SIG-M5 (cell line): ENCODE data around the gene CCDC28A.
"Not testable (repeated sequence)": the region's sequence is repeated elsewhere in the genome, so short reads cannot be mapped to it uniquely, and the experiment has no call there.

Source experiments
- DNase-seq: peaks from one replicate; lab custom pipeline; 2025; lab: John Stamatoyannopoulos, UW

CCDC28A gene

DNA sequence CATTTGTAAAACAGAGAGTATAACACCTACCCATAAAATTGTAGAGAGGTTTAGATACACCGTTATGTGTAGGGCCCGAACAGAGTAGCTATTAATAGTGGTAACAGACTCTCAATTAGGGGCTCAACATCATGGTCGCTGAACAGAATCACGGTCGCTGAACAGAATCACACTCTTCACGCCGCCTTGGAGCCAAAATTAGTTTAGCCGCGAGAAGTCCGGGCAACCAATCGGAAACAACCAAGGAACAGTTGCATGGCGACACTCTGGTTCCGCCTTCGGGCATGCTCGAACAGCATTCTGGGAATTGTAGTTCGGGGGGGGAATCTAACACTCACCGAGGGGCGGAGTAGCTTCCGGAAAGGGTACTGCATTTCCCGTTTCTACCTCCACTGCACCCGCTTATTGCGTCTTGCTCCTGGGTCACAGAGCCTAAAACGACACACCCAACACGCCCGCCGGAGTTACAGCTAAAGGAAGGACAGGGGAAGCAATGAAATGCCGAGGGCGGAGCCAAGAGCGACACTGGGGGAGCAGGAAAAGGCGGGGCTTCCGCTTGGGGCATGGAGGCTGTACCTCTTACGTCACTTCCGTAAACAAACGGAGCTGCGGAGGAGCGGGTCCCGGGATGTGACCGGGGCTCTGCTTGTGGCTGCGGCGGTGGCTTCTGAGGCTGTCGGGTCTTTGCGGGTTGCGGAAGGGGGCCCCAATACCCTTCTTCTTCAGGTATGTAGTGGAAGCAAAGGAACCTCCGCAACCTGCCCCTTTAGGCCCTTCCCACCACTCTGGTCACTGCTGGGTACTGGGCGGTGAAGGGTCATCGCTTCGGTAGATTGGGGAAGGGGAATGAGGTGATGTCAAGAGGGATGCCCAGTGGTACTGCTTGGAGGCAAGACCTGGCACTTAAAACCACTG lies at the start of gene CCDC28A:
Gene CCDC28A (plus strand): TSS at position 593 of the 915 bp plus-strand sequence. CDS start 2,352 bp downstream, outside the sequence.
- DNase-seq: peak; percentile 85

DNA sequence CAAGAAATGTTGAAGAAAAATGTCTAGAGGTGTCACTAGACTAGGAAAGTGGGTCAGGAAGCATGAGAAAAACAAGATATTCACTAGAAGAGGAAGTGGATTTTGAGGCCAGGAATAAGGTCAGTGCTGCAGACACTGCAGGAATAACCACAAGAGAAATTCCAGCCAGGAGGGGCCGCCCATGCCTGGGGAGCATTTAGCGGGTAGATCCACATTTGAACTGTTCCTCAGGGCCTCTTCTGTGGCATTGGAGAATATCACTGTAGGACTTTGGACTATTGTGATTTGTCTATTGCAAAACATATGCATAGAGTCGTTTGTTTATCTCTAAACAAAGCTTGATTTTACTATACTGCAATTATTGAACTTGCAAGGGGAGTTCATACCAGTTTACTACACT lies 49.6 kb upstream of the CCDC28A start:
- no peak for DNase-seq

DNA sequence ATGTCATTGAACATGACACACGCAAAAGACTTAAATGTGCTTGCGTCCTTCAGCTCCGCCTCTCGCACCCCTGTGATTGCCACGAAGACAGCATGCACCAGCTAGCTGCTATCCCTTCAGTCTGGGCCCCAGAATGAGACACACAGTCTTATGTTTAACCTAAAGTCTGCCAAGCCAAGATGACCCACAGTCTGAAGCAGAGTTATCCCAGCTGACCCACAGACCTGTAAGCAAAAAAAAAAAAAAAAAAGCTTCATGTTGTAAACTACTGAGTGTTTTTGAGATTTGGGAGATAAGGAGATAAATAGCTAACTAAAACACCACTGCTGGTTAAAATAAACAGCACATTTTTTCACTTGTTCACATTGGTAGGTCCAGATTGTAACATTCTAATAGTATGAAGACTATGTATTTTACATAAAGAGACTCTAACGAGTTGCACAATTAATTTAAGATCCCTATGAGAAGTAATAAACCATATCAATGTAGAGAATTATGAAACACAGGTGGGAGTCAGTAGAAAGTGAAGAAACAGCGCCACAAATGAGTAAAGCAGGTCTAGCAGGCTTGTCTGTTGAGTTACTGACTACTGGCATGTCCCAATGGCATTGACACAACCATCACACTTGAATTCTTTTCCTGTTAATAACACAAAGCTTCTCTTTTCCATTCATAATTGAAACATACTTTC lies 47.4 kb upstream of the CCDC28A start:
- no peak for DNase-seq

DNA sequence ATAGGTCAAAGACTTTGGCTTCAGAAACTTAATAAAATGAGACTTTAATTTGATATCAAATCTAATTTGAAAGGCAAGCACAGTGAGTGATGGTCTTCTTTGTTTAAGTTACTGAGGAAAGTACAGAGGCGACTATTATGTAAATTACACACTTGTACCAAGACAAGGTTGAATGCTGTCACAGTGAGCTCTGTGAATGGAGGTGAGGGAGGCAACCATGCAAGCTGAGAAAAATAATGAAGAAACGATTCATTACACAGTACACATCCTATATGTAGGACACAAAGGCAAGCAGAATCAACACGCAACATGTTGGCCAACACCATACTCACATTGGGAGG lies 46.8 kb upstream of the CCDC28A start:
- DNase-seq: no peak

DNA sequence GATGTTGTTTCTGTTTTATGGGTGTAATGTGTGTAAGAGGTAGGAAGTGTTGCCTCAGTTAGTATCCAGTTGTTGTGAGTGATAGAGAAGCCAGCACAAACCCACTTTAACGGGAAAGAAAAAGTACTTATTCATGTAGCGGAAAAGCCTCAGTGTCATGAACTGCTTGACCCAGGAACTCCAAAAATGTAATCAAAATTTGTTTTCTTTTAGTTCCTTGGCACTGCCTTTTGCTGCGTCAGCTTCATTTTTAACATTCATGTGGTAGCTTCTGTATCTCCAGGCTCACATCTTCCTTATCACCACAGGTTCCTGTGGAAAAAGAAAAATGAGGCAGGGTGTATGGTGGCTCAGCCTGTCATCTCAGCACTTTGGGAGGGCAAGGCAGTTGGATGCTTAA lies 46.4 kb upstream of the CCDC28A start:
- DNase-seq: no peak

DNA sequence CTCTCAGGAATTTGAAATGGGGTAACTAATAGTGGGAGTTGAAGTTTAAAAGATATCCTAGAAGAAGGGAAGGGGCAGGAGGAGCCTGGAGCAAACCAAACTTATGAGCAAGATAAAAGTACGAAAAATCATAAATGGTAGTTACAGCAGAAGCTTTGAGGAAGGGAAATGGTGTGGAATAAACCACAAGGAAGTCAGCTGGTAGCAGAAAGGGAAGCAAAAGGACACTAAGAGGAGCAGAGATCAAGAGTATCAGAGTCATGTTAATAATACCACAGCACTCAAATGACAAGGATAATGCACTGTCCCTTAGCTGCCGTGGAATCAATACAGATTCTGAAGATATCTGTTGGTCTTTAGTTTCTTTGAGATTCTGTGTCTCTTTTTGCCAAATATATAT lies 44.9 kb upstream of the CCDC28A start:
- DNase-seq: no peak

DNA sequence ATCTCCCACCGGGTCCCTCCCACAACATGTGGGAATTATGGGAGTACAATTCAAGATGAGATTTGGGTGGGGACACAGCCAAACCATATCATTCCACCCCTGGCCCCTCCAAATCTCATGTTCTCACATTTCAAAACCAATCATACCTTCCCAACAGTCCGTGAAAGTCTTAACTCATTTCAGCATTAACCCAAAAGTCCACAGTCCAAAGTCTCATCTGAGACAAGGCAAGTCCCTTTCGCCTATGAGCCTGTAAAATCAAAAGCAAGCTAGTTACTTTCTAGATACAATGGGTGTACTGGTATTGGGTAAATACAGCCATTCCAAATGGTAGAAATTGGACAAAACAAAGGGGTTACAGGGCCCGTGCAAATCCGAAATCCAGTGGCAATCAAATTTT lies 43.5 kb upstream of the CCDC28A start:
- DNase-seq: not testable (repeated sequence)

DNA sequence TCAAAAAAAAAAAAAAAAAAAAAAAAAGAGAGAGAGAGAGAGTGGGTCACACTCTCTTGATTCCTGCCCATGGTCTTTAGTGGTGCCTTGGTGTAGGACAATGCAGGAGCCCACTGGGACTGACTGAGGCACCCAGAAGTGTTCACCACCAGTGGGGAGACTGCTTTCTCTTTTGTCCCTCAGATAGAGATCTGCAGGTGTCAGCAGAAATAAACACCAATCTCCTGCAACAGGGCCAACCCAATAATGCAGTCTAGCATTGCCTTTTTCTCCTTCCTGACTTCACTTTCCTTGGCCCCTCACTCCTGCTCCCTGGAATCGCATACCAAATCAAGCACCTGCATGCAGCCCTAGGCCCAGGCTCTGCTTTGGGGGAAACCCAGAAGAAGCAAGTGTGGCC lies 39.0 kb upstream of the CCDC28A start:
- DNase-seq: no peak

DNA sequence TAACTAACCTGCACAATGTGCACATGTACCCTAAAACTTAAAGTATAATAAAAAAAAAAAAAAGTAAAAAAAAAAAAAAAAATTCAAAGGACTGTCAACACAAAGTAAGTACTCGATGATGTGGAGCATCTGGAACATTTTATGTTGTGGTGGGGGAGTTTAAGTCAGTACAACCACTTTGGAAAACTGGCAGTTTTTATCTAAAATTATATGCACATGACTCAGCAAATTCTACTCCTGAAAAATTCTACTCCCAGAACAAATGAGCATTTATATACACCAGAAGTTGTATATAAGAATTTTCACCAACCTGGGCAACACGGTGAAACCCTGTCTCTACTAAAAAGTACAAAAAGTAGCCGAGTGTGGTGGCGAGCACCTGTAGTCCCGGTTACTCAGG lies 36.9 kb upstream of the CCDC28A start:
- no peak for DNase-seq

DNA sequence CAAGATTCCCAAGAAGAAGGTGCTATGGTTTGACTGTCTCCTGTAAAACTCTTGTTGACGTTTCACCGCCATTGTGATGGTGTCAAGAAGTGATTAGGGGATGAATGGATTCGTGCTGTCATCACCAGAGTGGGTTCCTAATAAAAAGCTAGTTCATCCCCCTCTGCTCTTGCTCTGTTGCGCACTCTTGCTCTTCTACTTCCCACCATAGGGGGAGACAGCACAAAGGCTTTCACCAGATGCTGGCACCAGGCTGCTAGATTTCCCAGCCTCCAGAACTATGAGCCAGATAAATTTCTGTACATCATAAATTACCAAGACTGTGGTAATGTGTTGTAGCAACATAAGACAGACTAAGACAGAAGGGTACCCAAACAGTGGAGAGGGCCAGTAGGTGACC lies 21.6 kb upstream of the CCDC28A start:
- DNase-seq: no peak

DNA sequence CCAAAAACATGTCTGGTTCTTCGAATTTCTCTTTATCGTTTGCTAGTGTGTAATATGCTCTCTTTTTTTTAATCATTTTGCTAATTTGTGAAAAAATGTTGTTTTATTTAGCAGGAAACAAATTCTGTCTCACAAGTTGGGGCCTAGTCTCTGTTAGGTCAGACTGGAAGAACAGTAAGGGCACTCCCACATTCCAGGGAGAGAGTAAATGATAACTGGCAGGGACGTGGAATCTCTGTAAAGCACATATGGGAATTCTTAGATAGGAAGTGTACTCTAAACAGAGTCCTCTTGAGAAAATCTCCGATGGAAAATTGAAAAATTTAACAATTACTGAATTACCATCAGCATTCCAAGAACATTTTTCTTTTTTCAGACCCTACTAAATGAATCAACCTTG lies 16.4 kb upstream of the CCDC28A start:
- DNase-seq: no peak

DNA sequence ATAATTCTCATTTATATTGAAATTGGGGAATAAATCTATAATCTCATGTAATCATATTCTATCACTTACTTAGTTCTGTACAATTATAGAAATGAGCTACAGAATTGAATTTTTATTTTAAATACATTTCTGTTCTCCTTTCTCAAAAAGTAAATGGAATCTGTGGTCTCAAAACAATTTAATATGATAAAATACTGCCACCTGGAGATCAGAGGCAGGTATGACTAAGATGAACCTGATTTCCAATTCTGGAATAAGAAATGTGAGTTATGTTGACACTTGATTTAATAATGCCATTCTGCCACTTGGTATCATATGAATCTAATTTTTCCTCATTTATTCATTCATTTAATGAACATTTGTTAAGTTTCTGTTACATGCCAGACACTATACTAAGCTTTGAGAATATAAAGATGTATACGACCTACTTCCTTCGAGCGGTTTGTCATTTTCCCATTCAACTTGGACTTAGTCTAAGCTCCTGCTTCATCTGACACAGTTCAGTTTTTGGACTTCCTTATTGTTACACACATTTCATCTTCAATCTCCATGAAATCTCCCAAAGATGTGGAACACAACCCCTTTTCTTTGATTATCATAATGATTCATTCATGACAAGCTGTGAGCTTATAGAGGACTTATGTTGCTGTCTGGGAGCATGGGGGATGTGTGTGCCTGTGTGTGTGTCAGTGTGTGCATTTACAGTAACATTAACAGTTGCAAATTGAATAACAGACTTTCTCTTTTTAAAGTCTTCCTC lies 7.5 kb upstream of the CCDC28A start:
- DNase-seq: no peak

DNA sequence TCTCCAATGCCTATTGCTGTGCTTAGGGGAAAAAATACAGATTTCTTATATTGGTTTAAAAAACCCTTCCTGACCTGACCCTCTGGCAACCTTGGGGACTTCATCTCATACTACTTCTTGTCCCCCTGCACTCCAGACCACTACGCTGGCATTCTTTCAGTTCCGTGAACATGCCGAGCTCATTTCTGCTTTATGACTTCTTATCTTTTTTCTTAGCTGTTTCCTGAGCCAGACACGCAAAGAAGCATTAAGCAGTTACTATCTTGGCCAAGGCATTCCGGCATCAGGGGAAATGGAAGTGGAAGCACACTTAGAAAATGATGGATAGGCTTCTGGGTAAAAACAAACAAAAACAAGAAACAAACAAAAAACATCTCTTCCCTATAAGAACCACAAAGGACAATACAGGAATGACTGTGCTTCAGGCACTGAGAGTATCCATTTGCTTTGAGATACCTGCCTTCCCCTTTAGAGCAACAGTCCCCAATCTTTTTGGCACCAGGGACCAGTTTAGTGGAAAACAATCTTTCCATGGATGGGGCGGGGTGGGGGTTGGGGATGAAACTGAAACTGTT lies 4.4 kb upstream of the CCDC28A start:
- no peak for DNase-seq

DNA sequence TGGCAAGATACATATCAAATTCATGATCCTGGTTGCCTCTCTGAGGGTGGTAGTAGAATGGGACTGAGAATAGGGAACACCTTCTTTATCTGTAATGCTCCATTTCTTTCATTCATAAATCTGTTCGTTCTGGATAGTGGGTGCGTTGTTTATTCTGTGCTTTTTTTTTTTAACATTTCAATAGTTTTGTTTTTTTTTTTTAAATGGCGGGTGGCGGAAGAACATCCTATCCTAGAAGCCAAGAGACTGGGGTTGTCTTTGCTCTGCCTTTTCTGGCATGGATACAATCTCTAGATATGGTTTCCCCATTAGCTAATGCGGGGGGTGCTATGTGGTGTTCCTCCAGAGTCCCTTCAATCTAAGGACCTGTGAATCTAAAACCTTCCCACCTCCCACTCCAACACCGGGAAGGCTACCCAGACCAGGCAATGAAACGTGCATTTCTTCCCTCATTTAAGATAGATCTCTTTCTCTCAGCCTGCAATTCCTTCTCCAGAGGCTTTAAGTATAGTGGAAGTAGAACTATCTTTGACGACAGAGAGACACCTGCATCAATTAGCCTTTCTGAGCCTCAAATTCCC lies 883 bp upstream of the CCDC28A start:
- DNase-seq: no peak

DNA sequence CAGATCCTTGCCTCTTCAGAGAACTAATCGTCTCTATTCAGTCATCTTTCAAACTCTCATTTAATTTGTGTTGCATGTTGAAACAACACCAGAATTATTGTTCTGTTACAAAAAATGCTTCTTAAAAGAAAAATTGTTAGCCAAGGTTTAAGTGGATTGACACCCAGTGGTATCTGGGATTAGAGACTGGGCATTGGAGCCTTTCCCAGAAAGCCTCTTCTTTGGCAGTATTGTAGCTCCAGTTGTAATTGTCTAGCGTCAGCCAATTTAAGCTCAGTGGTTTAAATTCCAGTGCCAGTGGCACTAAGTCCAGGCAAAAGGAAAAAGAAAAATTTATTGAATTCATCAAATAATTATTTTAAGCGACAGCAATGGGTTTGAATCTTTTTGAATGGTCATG lies 801 bp downstream of the CCDC28A start:
- no peak for DNase-seq

DNA sequence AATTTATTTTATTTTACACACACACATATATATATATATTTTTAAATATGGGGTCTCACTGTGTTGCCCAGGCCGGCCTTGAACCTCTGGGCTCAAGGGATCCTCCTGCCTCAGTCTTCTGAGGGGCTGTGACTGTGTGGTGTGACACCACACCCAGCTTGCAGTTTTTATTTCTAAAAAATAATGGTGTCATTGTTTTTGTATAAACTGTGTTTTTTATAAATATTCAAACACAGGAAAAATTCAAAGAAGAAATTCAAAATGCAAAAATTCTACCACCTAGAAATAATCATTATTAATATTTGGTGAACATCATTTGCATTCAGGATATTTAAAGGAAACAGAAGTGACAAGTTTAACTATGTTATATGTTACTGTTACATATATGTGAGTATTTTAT lies 3.1 kb downstream of the CCDC28A start:
- no peak for DNase-seq

DNA sequence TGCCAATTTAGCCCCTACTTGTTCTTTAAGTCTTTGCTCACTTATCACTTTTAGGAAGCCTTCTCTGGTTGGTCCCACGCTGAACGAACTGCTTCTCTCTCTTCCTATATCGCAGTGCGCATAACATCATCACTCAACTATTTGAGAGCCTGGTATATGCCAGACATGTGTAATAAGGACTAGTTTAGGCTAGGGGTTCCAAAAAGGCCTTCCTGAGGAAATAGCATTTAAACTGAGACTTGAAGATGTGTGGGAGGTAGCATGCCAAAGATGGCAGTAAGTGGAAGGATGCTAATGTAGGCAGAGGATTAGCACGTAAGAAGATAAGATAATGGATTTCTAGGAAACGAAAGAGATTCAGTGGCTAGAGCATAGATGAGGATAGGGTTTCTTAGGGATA lies 4.8 kb downstream of the CCDC28A start:
- no peak for DNase-seq

DNA sequence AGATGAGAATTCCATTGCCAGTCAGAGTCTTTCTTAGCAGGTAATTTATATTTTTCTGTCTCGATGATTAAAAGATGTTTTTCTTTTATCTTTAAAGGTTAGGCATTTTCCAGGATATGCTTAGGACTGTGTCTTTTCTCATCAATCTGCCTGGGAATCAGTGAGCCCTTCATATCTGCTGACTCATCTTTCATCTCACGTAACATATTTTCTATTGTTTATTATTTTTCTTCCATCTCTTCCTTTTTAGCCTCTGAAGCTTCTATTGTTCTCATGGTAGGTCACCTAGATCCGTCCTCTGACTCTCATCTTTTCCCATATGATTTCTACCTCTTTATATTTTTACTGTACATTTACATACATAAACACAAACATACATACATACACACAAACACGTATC lies 8.7 kb downstream of the CCDC28A start:
- DNase-seq: no peak

DNA sequence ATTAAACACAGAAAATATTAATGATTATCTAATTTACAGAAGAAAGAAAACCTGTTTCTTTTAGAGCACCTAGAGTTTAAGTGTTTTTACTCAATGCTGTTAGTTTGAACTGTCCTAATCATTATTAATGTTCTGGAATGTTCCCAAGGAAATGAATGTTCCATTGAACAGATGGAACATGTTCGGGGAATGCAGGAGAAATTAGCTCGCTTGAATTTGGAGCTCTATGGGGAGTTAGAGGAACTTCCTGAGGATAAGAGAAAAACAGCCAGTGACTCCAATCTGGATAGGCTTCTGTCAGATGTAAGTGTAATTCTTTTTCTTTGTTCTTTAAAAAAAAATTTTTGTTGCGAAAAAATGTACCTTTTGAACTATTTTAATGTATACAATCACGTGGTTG lies 11.5 kb downstream of the CCDC28A start:
- DNase-seq: no peak

DNA sequence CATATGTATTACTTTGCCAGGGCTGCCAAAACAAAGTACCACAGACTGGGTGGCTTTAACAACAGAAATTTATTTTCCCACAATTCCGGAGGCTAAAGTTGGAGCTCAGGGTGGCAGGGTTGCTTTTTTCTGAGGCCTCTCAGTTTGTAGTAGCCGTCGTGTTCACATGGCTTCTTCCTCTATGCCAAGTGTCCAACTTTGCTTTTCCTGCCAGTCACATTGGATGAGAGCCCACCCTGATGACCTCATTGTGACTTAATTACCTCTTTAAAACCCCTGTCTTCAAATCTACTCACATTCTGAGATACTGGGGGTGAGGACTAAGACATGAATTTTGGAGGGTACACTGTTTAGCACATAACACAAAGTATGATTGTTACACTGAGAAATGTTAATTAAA lies 12.4 kb downstream of the CCDC28A start:
- no peak for DNase-seq

DNA sequence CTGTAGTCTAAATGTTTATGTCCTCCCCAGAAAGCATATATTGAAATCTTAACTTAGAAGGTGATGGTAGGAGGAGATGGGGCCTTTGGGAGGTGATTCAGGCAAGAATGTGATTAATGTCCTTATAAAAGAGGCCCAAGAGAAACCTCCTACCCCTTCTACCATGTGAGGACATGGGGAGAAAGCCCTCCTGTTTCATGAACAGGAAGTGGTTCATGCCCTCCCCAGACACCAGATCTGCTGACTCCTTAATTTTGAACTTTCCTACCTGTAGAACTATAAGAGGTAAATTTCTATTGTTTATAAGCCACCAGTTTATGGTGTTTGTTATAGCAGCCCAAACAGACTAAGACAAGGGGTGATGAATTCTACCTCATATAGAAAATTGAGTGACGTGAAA lies 13.6 kb downstream of the CCDC28A start:
- DNase-seq: no peak
